ENCODE data around the gene WDFY4. TPM values are rescaled to one million over a fixed set of nuclear protein-coding genes. Genes with fewer than 3 reads are reported as not detected.

The WDFY4 gene
- total and polyA plus RNA-seq, 4 donors: 3.1 to 3.8 (median 3.5) TPM

DNA sequence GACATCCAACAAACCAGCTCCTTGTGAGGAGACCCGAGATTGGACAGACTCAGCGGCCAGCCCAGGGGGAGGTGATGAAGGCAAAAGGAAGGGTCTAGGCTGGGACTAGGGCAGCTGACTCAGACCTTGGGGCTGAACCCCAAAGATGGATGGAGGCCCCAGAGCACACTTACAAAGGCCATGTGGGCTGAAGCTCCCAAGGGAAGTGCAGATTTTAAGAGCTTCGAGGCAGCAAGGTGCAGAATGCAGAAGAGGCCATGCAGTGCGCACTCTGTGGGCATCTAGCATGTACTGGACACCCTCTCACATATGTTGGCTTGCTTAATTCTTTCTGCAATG, 11.8 kb downstream of the WDFY4 start:
- Histone ChIP-seq H3K9me3 (ENCODE audit: control insufficient read depth, insufficient read depth, low read length) (no peaks in the 10 kb centered on the region), H3K27ac (ENCODE audit: low read depth, low read length) (no peak overlapping the region), H3K4me3 (ENCODE audit: low read depth, low read length) (no peak overlapping the region), H3K36me3 (ENCODE audit: control insufficient read depth, insufficient read depth, low read length) (no peaks in the 10 kb centered on the region), H3K27me3 (ENCODE audit: control insufficient read depth, insufficient read depth, low read length) (no peaks in the 10 kb centered on the region), H3K4me1 (ENCODE audit: control insufficient read depth, insufficient read depth, low read length) (peaks cover 7% of the 10 kb centered on the region)
- 78% methylated on average over 4 of the region's 4 CpGs for WGBS (ENCODE audit: insufficient coverage)
- no peak for DNase-seq (ENCODE audit: low read depth in 4 of 6, low spot score in 6 of 6)

GRCh38 chr10:48697091-48697490, 12.4 kb downstream of the WDFY4 start:
- no peak overlapping the region for H3K4me3 ChIP-seq (ENCODE audit: low read depth, low read length)

GRCh38 chr10:48697821-48698764, 13.4 kb downstream of the WDFY4 start:
- Histone ChIP-seq H3K4me3 (ENCODE audit: low read depth, low read length) (no peak overlapping the region), H3K36me3 (ENCODE audit: control insufficient read depth, insufficient read depth, low read length) (no peaks in the 10 kb centered on the region), H3K27ac (ENCODE audit: low read depth, low read length) (no peak overlapping the region), H3K4me1 (ENCODE audit: control insufficient read depth, insufficient read depth, low read length) (peaks cover 3% of the 10 kb centered on the region), H3K27me3 (ENCODE audit: control insufficient read depth, insufficient read depth, low read length) (no peaks in the 10 kb centered on the region), H3K9me3 (ENCODE audit: control insufficient read depth, insufficient read depth, low read length) (no peaks in the 10 kb centered on the region)
- DNase-seq (ENCODE audit: low read depth in 4 of 6, low spot score in 6 of 6): no peak
- 96% methylated on average over 18 of the region's 19 CpGs for WGBS (ENCODE audit: insufficient coverage)

More at GRCh38 chr10:48697091-48697490, 12.4 kb downstream of the WDFY4 start:
- Histone ChIP-seq H3K27me3 (ENCODE audit: control insufficient read depth, insufficient read depth, low read length) (no peaks in the 10 kb centered on the region), H3K9me3 (ENCODE audit: control insufficient read depth, insufficient read depth, low read length) (no peaks in the 10 kb centered on the region), H3K4me1 (ENCODE audit: control insufficient read depth, insufficient read depth, low read length) (peaks cover 7% of the 10 kb centered on the region), H3K27ac (ENCODE audit: low read depth, low read length) (no peak overlapping the region), H3K36me3 (ENCODE audit: control insufficient read depth, insufficient read depth, low read length) (no peaks in the 10 kb centered on the region)
- 92% methylated on average over 5 of the region's 5 CpGs for WGBS (ENCODE audit: insufficient coverage)
- no peak for DNase-seq (ENCODE audit: low read depth in 4 of 6, low spot score in 6 of 6)

DNA sequence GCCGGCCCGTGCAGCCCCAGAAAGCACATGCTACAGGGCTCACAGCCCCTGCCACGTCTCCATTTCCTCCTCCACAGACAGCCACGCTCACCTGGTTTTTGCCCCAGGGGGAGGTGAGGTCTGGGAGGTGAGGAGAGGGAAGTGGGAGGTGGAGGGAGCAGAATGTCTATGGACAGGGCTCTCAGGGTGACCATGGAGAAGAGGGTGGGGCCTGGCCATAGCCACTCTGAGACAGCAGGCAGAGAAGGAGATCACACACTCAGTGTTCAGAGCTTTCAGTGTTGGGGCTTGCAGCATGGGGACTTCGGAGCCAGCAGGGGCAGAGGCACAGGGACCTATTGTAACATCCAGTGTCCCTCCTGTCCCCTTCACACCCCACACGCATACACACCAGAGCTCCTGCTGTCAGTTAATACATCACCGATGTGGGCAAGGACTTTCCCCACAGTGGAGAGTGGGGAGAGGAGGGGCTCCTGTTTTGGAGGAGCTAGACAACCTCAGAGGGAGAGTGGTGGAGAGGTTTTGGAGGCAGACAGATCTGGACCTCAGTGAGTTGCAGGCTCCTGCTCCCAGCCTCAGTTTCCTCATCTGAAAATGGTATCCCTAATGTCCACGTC, 14.4 kb downstream of the WDFY4 start:
- no peak overlapping the region for H3K27ac ChIP-seq (ENCODE audit: low read depth, low read length)
- no peak for DNase-seq (ENCODE audit: low read depth in 4 of 6, low spot score in 6 of 6)
- H3K4me3 ChIP-seq (ENCODE audit: low read depth, low read length): no peak overlapping the region
- 100% methylated on average over 2 of the region's 8 CpGs for WGBS (ENCODE audit: insufficient coverage)
- no peaks in the 10 kb centered on the region for H3K36me3 ChIP-seq (ENCODE audit: control insufficient read depth, insufficient read depth, low read length)
- H3K27me3 ChIP-seq (ENCODE audit: control insufficient read depth, insufficient read depth, low read length): no peaks in the 10 kb centered on the region
- peaks cover 8% of the 10 kb centered on the region for H3K4me1 ChIP-seq (ENCODE audit: control insufficient read depth, insufficient read depth, low read length)
- H3K9me3 ChIP-seq (ENCODE audit: control insufficient read depth, insufficient read depth, low read length): no peaks in the 10 kb centered on the region

DNA sequence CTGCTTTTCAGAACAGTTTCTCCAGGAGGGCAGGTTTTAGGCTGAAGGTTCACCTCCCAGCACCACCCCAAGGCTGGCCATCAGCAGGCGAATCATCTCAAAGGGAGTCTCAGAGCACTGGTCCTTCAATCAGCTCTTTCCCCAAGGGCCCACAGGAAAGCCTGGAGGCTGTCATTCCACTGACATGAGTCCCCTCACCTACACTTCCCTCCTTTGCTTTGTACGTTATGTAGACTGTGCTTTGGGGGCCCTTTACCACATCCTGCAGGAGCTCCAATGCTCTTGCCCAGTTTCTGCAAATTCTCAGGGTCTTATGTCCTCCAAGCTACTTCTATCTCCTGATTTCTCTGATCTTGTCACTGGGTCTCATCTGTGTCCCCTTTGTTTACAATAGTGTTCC, 15.4 kb downstream of the WDFY4 start:
- no peaks in the 10 kb centered on the region for H3K36me3 ChIP-seq (ENCODE audit: control insufficient read depth, insufficient read depth, low read length)
- H3K27me3 ChIP-seq (ENCODE audit: control insufficient read depth, insufficient read depth, low read length): no peaks in the 10 kb centered on the region
- WGBS (ENCODE audit: insufficient coverage): 100% methylated on average over 2 of the region's 2 CpGs
- DNase-seq (ENCODE audit: low read depth in 4 of 6, low spot score in 6 of 6): no peak
- peaks cover 7% of the 10 kb centered on the region for H3K4me1 ChIP-seq (ENCODE audit: control insufficient read depth, insufficient read depth, low read length)
- H3K27ac ChIP-seq (ENCODE audit: low read depth, low read length): no peak overlapping the region
- no peak overlapping the region for H3K4me3 ChIP-seq (ENCODE audit: low read depth, low read length)
- no peaks in the 10 kb centered on the region for H3K9me3 ChIP-seq (ENCODE audit: control insufficient read depth, insufficient read depth, low read length)

DNA sequence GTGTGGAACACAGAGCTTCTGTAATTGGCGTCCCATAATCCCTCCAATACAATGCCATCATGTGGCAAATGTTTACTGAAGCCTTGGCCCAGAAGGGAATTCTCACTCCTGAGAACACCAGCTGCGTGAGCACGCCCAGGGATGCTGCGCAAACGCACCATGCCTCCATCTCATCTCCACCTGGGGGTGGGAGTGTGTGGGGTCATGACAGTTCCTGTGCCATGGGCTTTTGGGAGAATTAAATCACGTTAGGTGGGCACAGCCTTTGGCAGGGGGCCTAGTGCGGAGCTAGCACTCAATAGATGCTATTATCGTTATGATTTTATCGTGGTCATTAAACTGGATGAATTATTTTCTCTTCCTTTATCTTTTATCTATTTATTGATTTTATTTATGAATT, 15.8 kb downstream of the WDFY4 start:
- DNase-seq (ENCODE audit: low read depth in 4 of 6, low spot score in 6 of 6): no peak
- no peaks in the 10 kb centered on the region for H3K9me3 ChIP-seq (ENCODE audit: control insufficient read depth, insufficient read depth, low read length)
- no peaks in the 10 kb centered on the region for H3K27me3 ChIP-seq (ENCODE audit: control insufficient read depth, insufficient read depth, low read length)
- H3K27ac ChIP-seq (ENCODE audit: low read depth, low read length): no peak overlapping the region
- peaks cover 7% of the 10 kb centered on the region for H3K4me1 ChIP-seq (ENCODE audit: control insufficient read depth, insufficient read depth, low read length)
- H3K4me3 ChIP-seq (ENCODE audit: low read depth, low read length): no peak overlapping the region
- no peaks in the 10 kb centered on the region for H3K36me3 ChIP-seq (ENCODE audit: control insufficient read depth, insufficient read depth, low read length)
- 78% methylated on average over 1 of the region's 9 CpGs for WGBS (ENCODE audit: insufficient coverage)

DNA sequence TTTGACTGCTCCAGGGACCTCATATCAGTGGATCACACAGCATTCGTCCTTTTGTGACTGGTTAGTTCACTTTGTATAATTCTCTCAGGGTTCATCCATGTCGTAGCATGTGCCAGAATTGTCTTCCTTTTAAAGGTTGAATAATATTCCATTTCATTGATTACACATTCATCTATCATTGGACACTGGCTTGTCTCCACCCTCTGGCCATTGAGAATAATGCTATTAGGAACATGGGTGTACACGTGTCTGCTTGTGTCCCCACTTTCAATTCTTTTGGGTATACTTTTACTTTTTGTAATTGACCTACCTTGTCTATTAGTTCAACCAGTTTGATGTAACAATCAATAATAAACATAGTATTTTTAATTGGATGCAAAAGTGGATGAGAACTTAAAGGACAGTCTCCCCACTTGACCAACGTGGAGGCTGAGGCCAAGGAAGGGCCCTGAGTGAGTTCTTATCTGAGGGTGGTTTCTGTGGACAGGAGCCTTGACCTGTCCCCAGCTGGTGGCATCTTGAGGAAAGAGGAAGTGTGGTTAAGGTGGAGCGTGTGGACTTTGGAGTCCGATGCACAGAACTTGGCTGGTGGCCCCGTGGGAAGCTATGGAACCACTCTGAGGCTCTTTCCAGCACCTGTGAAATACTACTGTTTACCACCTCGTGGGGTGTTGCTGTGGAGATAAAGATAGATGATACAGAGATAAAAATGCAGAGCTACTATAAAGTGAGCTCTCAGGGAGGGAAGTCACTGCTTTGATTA, 16.6 kb downstream of the WDFY4 start:
- Histone ChIP-seq H3K27ac (ENCODE audit: low read depth, low read length) (no peak overlapping the region), H3K27me3 (ENCODE audit: control insufficient read depth, insufficient read depth, low read length) (no peaks in the 10 kb centered on the region), H3K9me3 (ENCODE audit: control insufficient read depth, insufficient read depth, low read length) (no peaks in the 10 kb centered on the region), H3K36me3 (ENCODE audit: control insufficient read depth, insufficient read depth, low read length) (no peaks in the 10 kb centered on the region), H3K4me3 (ENCODE audit: low read depth, low read length) (no peak overlapping the region), H3K4me1 (ENCODE audit: control insufficient read depth, insufficient read depth, low read length) (peaks cover 7% of the 10 kb centered on the region)
- WGBS (ENCODE audit: insufficient coverage): 95% methylated on average over 3 of the region's 8 CpGs
- DNase-seq (ENCODE audit: low read depth in 4 of 6, low spot score in 6 of 6): no peak

- no peaks in the 10 kb centered on the region for H3K36me3 ChIP-seq (ENCODE audit: control insufficient read depth, insufficient read depth, low read length)
- H3K9me3 ChIP-seq (ENCODE audit: control insufficient read depth, insufficient read depth, low read length): no peaks in the 10 kb centered on the region
- no peak overlapping the region for H3K4me3 ChIP-seq (ENCODE audit: low read depth, low read length)
- H3K27me3 ChIP-seq (ENCODE audit: control insufficient read depth, insufficient read depth, low read length): no peaks in the 10 kb centered on the region
- peak in 1 of 6 donors; percentile 29 for DNase-seq (ENCODE audit: low read depth in 4 of 6, low spot score in 6 of 6)
- H3K4me1 ChIP-seq (ENCODE audit: control insufficient read depth, insufficient read depth, low read length): peaks cover 7% of the 10 kb centered on the region
- no peak overlapping the region for H3K27ac ChIP-seq (ENCODE audit: low read depth, low read length)
Measured at GRCh38 chr10:48701941-48702340, 17.3 kb downstream of the WDFY4 start.

GRCh38 chr10:48703531-48704122, 19.0 kb downstream of the WDFY4 start:
- no peaks in the 10 kb centered on the region for H3K27me3 ChIP-seq (ENCODE audit: control insufficient read depth, insufficient read depth, low read length)
- no peaks in the 10 kb centered on the region for H3K9me3 ChIP-seq (ENCODE audit: control insufficient read depth, insufficient read depth, low read length)
- 100% methylated on average over 5 of the region's 5 CpGs for WGBS (ENCODE audit: insufficient coverage)

More at GRCh38 chr10:48703531-48704122, 19.0 kb downstream of the WDFY4 start:
- H3K36me3 ChIP-seq (ENCODE audit: control insufficient read depth, insufficient read depth, low read length): no peaks in the 10 kb centered on the region
- H3K4me3 ChIP-seq (ENCODE audit: low read depth, low read length): no peak overlapping the region
- no peak overlapping the region for H3K27ac ChIP-seq (ENCODE audit: low read depth, low read length)
- peak in 1 of 6 donors; percentile 35 for DNase-seq (ENCODE audit: low read depth in 4 of 6, low spot score in 6 of 6)
- peaks cover 10% of the 10 kb centered on the region for H3K4me1 ChIP-seq (ENCODE audit: control insufficient read depth, insufficient read depth, low read length)

Measured in spinal cord (tissue), 10 donors.